PC-9 (cell line): ENCODE measurements around the gene F2RL3. TPM values are rescaled to one million over a fixed set of nuclear protein-coding genes. Genes with fewer than 3 reads are reported as not detected.

ENCODE experiments used
- BruUV-seq: library from RNA; stranded (reverse); fragments of 400-500 nt; replicated peaks from 2 replicates; lab custom pipeline; 2021; lab: Mats Ljungman, UMichigan
- CTCF ChIA-PET: fragments of 300-600 bp; sonication (Branson Sonifier 250); formaldehyde crosslinking; loops from one replicate; lab custom pipeline; 2022; ENCODE audit warnings: antibody characterized with exemption; lab: Charles Lee
- POLR2A ChIA-PET: fragments of 300-600 bp; sonication (Branson Sonifier 250); formaldehyde crosslinking; loops from one replicate; lab custom pipeline; 2022; ENCODE audit warnings: antibody characterized with exemption; ENCODE audit not compliant: unreplicated experiment; lab: Charles Lee
- DNase-seq, 2 experiments: peaks; one replicate each; pipeline versions ENCODE4 v3.0.0 to v3.0.0-alpha.2; 2015 to 2022; ENCODE audit warnings: mixed read lengths in 1 of 2
- H2AFZ ChIP-seq: fragments of 200-600 bp; sonication (generic); 2 replicates; pipeline ENCODE4 v1.8.1; 2017; ENCODE audit warnings: antibody characterized with exemption
- H3F3A ChIP-seq: fragments of 200-600 bp; sonication (generic); 2 replicates; pipeline ENCODE4 v1.8.1; 2017; ENCODE audit warnings: antibody characterized with exemption, mild to moderate bottlenecking, low read depth; ENCODE audit not compliant: insufficient read depth
- H3K27ac ChIP-seq: fragments of 200-600 bp; sonication (generic); 2 replicates; pipeline ENCODE4 v1.6.1; 2016; ENCODE audit warnings: mixed run types
- H3K27me3 ChIP-seq: fragments of 200-600 bp; sonication (generic); 2 replicates; pipeline ENCODE4 v1.6.1; 2016; ENCODE audit warnings: low read depth, mixed run types; ENCODE audit not compliant: insufficient read depth
- H3K36me3 ChIP-seq: fragments of 200-600 bp; sonication (generic); 2 replicates; pipeline ENCODE4 v1.6.1; 2016; ENCODE audit warnings: low read depth, mixed run types
- H3K4me1 ChIP-seq: fragments of 200-600 bp; sonication (generic); replicated peaks from 2 replicates; pipeline ENCODE4 v1.6.1; 2016; ENCODE audit warnings: mixed run types; ENCODE audit not compliant: insufficient read depth
- H3K4me2 ChIP-seq: fragments of 200-600 bp; sonication (generic); 2 replicates; pipeline ENCODE4 v1.6.1; 2017; ENCODE audit warnings: mixed run types
- H3K4me3 ChIP-seq: fragments of 200-600 bp; sonication (generic); 2 replicates; pipeline ENCODE4 v1.6.1; 2016; ENCODE audit warnings: mixed run types
- H3K79me2 ChIP-seq: fragments of 200-600 bp; sonication (generic); 2 replicates; pipeline ENCODE4 v1.6.1; 2017; ENCODE audit warnings: low read depth, mixed run types
- H3K9me2 ChIP-seq: fragments of 200-600 bp; sonication (generic); 2 replicates; pipeline ENCODE4 v1.8.1; 2017; ENCODE audit warnings: mild to moderate bottlenecking; ENCODE audit not compliant: insufficient read depth
- H3K9me3 ChIP-seq: fragments of 200-600 bp; sonication (generic); 2 replicates; pipeline ENCODE4 v1.8.1; 2016; ENCODE audit warnings: low read depth; ENCODE audit not compliant: insufficient read depth
- H4K20me1 ChIP-seq: fragments of 200-600 bp; sonication (generic); 2 replicates; pipeline ENCODE4 v1.8.1; 2017; ENCODE audit not compliant: insufficient read depth
- EZH2 ChIP-seq: fragments of 200-600 bp; sonication (generic); IDR thresholded peaks from 2 replicates; pipeline ENCODE4 v1.8.0; 2017; ENCODE audit warnings: antibody characterized with exemption, low read depth
- intact Hi-C: fragments of 100-400 bp; cut with micrococcal nuclease; formaldehyde crosslinking; loops from one replicate; pipeline ENCODE4 v1.10.0; 2022; ENCODE audit not compliant: unreplicated experiment
- total RNA-seq: library from RNA; stranded (reverse); gene quantifications from 2 replicates; pipeline ENCODE4 v1.2.3, GENCODE V29; 2021
- TF ChIP-seq, protein P1 (sequence below): fragments of 200-600 bp; sonication (generic); conservative IDR thresholded peaks from 2 replicates; pipeline ENCODE4 v1.6.1; 2017; ENCODE audit warnings: mixed run types, antibody characterized with exemption, mild to moderate bottlenecking, moderate library complexity

F2RL3 gene
- total RNA-seq, 1 experiment from 2014 or later = not detected

- Histone ChIP-seq H3K9me2 (no peaks in the 10 kb centered on the region), H3K27ac (no peak overlapping the region), H3K9me3 (no peaks in the 10 kb centered on the region), H3K36me3 (no peaks in the 10 kb centered on the region; the same call in 1 of the 2 replicates), H3K27me3 (no peaks in the 10 kb centered on the region), H3K4me3 (no peak overlapping the region), H3K4me2 (no peak overlapping the region), H3F3A (peaks cover 4% of the 10 kb centered on the region; the same call in 1 of the 2 replicates), H3K79me2 (no peaks in the 10 kb centered on the region), H4K20me1 (no peaks in the 10 kb centered on the region), H3K4me1 (no peaks in the 10 kb centered on the region), H2AFZ (no peak overlapping the region)
- ChIA-PET CTCF (no interaction called here), POLR2A (no interaction called here)
- intact Hi-C loops = no loop called here
- DNase-seq = no peak
- TF ChIP-seq, protein P1, sequence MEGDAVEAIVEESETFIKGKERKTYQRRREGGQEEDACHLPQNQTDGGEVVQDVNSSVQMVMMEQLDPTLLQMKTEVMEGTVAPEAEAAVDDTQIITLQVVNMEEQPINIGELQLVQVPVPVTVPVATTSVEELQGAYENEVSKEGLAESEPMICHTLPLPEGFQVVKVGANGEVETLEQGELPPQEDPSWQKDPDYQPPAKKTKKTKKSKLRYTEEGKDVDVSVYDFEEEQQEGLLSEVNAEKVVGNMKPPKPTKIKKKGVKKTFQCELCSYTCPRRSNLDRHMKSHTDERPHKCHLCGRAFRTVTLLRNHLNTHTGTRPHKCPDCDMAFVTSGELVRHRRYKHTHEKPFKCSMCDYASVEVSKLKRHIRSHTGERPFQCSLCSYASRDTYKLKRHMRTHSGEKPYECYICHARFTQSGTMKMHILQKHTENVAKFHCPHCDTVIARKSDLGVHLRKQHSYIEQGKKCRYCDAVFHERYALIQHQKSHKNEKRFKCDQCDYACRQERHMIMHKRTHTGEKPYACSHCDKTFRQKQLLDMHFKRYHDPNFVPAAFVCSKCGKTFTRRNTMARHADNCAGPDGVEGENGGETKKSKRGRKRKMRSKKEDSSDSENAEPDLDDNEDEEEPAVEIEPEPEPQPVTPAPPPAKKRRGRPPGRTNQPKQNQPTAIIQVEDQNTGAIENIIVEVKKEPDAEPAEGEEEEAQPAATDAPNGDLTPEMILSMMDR = no peak
- no peak for TF ChIP-seq EZH2
- no TSS peak for BruUV-seq
Observed at GRCh38 chr19:16904599-16904998, 15.8 kb downstream of the F2RL3 start.

DNA sequence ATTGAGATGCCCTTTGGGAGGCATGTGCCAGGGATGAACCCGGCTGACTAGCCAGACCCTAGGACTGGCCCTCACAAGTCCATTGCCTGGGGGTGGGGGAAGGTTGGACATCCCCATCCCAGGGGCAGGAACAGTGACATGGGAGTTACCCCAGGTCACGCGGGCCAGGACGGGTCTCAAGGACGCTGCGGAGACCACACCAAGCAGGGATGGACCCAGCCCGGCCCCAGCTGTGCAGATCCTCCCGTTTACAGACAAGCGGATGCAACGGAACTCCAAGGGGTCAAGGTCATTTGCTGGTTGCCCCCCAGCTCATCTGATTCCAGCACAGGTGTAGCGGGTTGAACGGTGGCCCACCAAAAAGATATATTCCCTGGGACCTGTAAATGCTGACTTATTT lies 20.0 kb downstream of the F2RL3 start:
- no peaks in the 10 kb centered on the region for H3K4me1 ChIP-seq
- H3K4me3 ChIP-seq = no peak overlapping the region
- no peak overlapping the region for H3K27ac ChIP-seq
- H3K9me2 ChIP-seq = no peaks in the 10 kb centered on the region
- peaks cover 17% of the 10 kb centered on the region for H3K9me3 ChIP-seq
- no peaks in the 10 kb centered on the region for H3K79me2 ChIP-seq
- intact Hi-C loops = no loop called here
- H3K27me3 ChIP-seq = no peaks in the 10 kb centered on the region
- CTCF ChIA-PET = no interaction called here
- TF ChIP-seq, protein P1 = no peak
- no peak for TF ChIP-seq EZH2
- H4K20me1 ChIP-seq = no peaks in the 10 kb centered on the region
- no peak overlapping the region for H3K4me2 ChIP-seq
- POLR2A ChIA-PET = interaction anchor here (0.6 kb wide), 1 partner anchor 29 kb away, joined by 4 read pairs; no protein-coding TSS in a partner anchor
- H3F3A ChIP-seq = no peaks in the 10 kb centered on the region
- no peaks in the 10 kb centered on the region; the same call in 1 of the 2 replicates for H3K36me3 ChIP-seq
- no peak for DNase-seq
- H2AFZ ChIP-seq = no peak overlapping the region
- no TSS peak for BruUV-seq

GRCh38 chr19:16911046-16911445 lies 22.2 kb downstream of the F2RL3 start:
- TF ChIP-seq, protein P1 = no peak
- TF ChIP-seq EZH2 = no peak
- no peak for DNase-seq
- Histone ChIP-seq H3K27me3 (no peaks in the 10 kb centered on the region), H3K36me3 (no peaks in the 10 kb centered on the region), H3F3A (no peaks in the 10 kb centered on the region), H3K4me3 (no peak overlapping the region), H3K4me2 (no peak overlapping the region), H3K9me2 (no peaks in the 10 kb centered on the region), H3K27ac (no peak overlapping the region), H4K20me1 (no peaks in the 10 kb centered on the region), H2AFZ (no peak overlapping the region), H3K9me3 (peaks cover 19% of the 10 kb centered on the region), H3K79me2 (no peaks in the 10 kb centered on the region), H3K4me1 (no peaks in the 10 kb centered on the region)
- POLR2A ChIA-PET = no interaction called here
- no TSS peak for BruUV-seq
- intact Hi-C loops = no loop called here
- CTCF ChIA-PET = no interaction called here
